WTC11 (cell line): ENCODE data around the gene PPP1R1B. TPM values are rescaled to one million over a fixed set of nuclear protein-coding genes. Genes with fewer than 3 reads are reported as not detected.

ENCODE experiments used
- ATAC-seq: fragments of 200-7000 bp; cut with Tn5 transposase; 2 replicates; pipeline ENCODE4 v1.10.0; 2021; ENCODE audit warnings: mild to moderate bottlenecking, moderate library complexity
- CTCF ChIA-PET: fragments of 300-600 bp; sonication (Branson Sonifier 250); formaldehyde crosslinking; loops from one replicate; lab custom pipeline; 2021; ENCODE audit warnings: antibody characterized with exemption; lab: Charles Lee
- POLR2A ChIA-PET: fragments of 350-600 bp; sonication (Branson Sonifier 250); formaldehyde crosslinking; loops from one replicate; lab custom pipeline; 2021; ENCODE audit warnings: antibody characterized with exemption; lab: Charles Lee
- DNase-seq: peaks from one replicate; pipeline ENCODE4 v3.0.0; 2021; ENCODE audit warnings: low spot score
- H3K27ac Mint-ChIP-seq: 2 replicates; pipeline ENCODE4 v1.8.0; 2021; ENCODE audit warnings: mixed read lengths
- H3K27me3 Mint-ChIP-seq: 2 replicates; pipeline ENCODE4 v1.8.0; 2021; ENCODE audit warnings: low read depth, mild to moderate bottlenecking, moderate library complexity, mixed read lengths
- H3K36me3 Mint-ChIP-seq: 2 replicates; pipeline ENCODE4 v1.8.0; 2021; ENCODE audit warnings: mixed read lengths
- H3K4me1 Mint-ChIP-seq: 2 replicates; pipeline ENCODE4 v1.8.0; 2022; ENCODE audit warnings: mixed read lengths
- H3K4me3 Mint-ChIP-seq: 2 replicates; pipeline ENCODE4 v1.8.0; 2021; ENCODE audit warnings: mild to moderate bottlenecking, moderate library complexity, mixed read lengths
- H3K9me3 Mint-ChIP-seq: 2 replicates; pipeline ENCODE4 v1.8.0; 2021; ENCODE audit warnings: mixed read lengths
- ATF1 ChIP-seq: sonication (generic); formaldehyde crosslinking; IDR thresholded peaks from 2 replicates; pipeline ENCODE4 v1.8.1; 2023; ENCODE audit warnings: mild to moderate bottlenecking, moderate library complexity, missing genetic modification reagents
- ESRRA ChIP-seq: sonication (generic); formaldehyde crosslinking; IDR thresholded peaks from 2 replicates; pipeline ENCODE4 v1.8.1; 2022; ENCODE audit warnings: mild to moderate bottlenecking, missing genetic modification reagents, borderline replicate concordance
- ETV6 ChIP-seq: sonication (generic); formaldehyde crosslinking; IDR thresholded peaks from 2 replicates; pipeline ENCODE4 v1.8.1; 2022; ENCODE audit warnings: mild to moderate bottlenecking, missing genetic modification reagents
- FOXP1 ChIP-seq: sonication (generic); formaldehyde crosslinking; IDR thresholded peaks from 2 replicates; pipeline ENCODE4 v1.8.0; 2022; ENCODE audit warnings: missing genetic modification reagents, mild to moderate bottlenecking, moderate library complexity, borderline replicate concordance
- GABPB1 ChIP-seq: sonication (generic); formaldehyde crosslinking; IDR thresholded peaks from 2 replicates; pipeline ENCODE4 v1.8.1; 2023; ENCODE audit warnings: mild to moderate bottlenecking, missing genetic modification reagents
- GRHL2 ChIP-seq: fragments of 250-450 bp; sonication (Bioruptor Pico); IDR thresholded peaks from 2 replicates; pipeline ENCODE4 v1.8.0; 2022; ENCODE audit warnings: mild to moderate bottlenecking, moderate library complexity; ENCODE audit not compliant: insufficient replicate concordance, severe bottlenecking
- JUN ChIP-seq: sonication (generic); formaldehyde crosslinking; IDR thresholded peaks from 2 replicates; pipeline ENCODE4 v1.8.0; 2023; ENCODE audit warnings: mild to moderate bottlenecking, missing genetic modification reagents
- MXD4 ChIP-seq: fragments of 250-450 bp; sonication (Bioruptor Pico); IDR thresholded peaks from 2 replicates; pipeline ENCODE4 v1.8.0; 2021; ENCODE audit warnings: mild to moderate bottlenecking, moderate library complexity, borderline replicate concordance
- NR3C1 ChIP-seq: sonication (generic); formaldehyde crosslinking; conservative IDR thresholded peaks from 2 replicates; pipeline ENCODE4 v1.8.1; 2023; ENCODE audit warnings: low read depth, mild to moderate bottlenecking, missing genetic modification reagents
- SP1 ChIP-seq: sonication (generic); formaldehyde crosslinking; conservative IDR thresholded peaks from 2 replicates; pipeline ENCODE4 v1.8.1; 2022; ENCODE audit warnings: missing genetic modification reagents
- ZNF263 ChIP-seq: sonication (generic); formaldehyde crosslinking; IDR thresholded peaks from 2 replicates; pipeline ENCODE4 v1.8.1; 2022; ENCODE audit warnings: low read depth, mild to moderate bottlenecking, moderate library complexity, missing genetic modification reagents
- ZNF317 ChIP-seq: sonication (generic); formaldehyde crosslinking; IDR thresholded peaks from 2 replicates; pipeline ENCODE4 v1.8.1; 2023; ENCODE audit warnings: low read depth, mild to moderate bottlenecking, moderate library complexity, missing genetic modification reagents, borderline replicate concordance
- ZNF423 ChIP-seq: fragments of 250-450 bp; sonication (Bioruptor Pico); IDR thresholded peaks from 2 replicates; pipeline ENCODE4 v2.1.2; 2022; ENCODE audit warnings: mild to moderate bottlenecking, moderate library complexity
- total RNA-seq: library from RNA; stranded (reverse); gene quantifications from 3 replicates; pipeline ENCODE4 v1.2.3, GENCODE V29; 2021
- TF ChIP-seq, protein P1 (sequence below): fragments of 200-600 bp; IDR thresholded peaks from 2 replicates; pipeline ENCODE4 v1.8.0; 2022; ENCODE audit warnings: antibody characterized with exemption
- TF ChIP-seq, protein P2 (sequence below): fragments of 250-450 bp; sonication (Bioruptor Pico); IDR thresholded peaks from 2 replicates; pipeline ENCODE4 v1.9.0; 2021; ENCODE audit warnings: mild to moderate bottlenecking
- TF ChIP-seq, protein P3 (sequence below): fragments of 250-450 bp; sonication (Bioruptor Pico); IDR thresholded peaks from 2 replicates; pipeline ENCODE4 v1.9.0; 2021; ENCODE audit warnings: moderate library complexity, mild to moderate bottlenecking, inconsistent platforms, borderline replicate concordance
- TF ChIP-seq, protein P4 (sequence below): sonication (generic); formaldehyde crosslinking; IDR thresholded peaks from 2 replicates; pipeline ENCODE4 v1.8.0; 2022; ENCODE audit warnings: mild to moderate bottlenecking, missing genetic modification reagents
- TF ChIP-seq, protein P5 (sequence below): sonication (generic); formaldehyde crosslinking; IDR thresholded peaks from 2 replicates; pipeline ENCODE4 v1.8.0; 2022; ENCODE audit warnings: mild to moderate bottlenecking, missing genetic modification reagents
- TF ChIP-seq, protein P6 (sequence below): sonication (generic); formaldehyde crosslinking; IDR thresholded peaks from 2 replicates; pipeline ENCODE4 v1.8.1; 2023; ENCODE audit warnings: mild to moderate bottlenecking, missing genetic modification reagents, moderate library complexity
- TF ChIP-seq, protein P7 (sequence below): fragments of 250-450 bp; sonication (Bioruptor Pico); IDR thresholded peaks from 2 replicates; pipeline ENCODE4 v2.1.2; 2022; ENCODE audit warnings: mild to moderate bottlenecking, moderate library complexity
- TF ChIP-seq, protein P8 (sequence below): fragments of 250-450 bp; sonication (Bioruptor Pico); conservative IDR thresholded peaks from 2 replicates; pipeline ENCODE4 v1.9.0; 2021; ENCODE audit warnings: mild to moderate bottlenecking
- TF ChIP-seq, protein P9 (sequence below): sonication (generic); formaldehyde crosslinking; conservative IDR thresholded peaks from 2 replicates; pipeline ENCODE4 v1.8.1; 2022; ENCODE audit warnings: mild to moderate bottlenecking, missing genetic modification reagents

Gene PPP1R1B
- total RNA-seq, 1 experiment from 2014 or later, result 20.5 TPM

DNA sequence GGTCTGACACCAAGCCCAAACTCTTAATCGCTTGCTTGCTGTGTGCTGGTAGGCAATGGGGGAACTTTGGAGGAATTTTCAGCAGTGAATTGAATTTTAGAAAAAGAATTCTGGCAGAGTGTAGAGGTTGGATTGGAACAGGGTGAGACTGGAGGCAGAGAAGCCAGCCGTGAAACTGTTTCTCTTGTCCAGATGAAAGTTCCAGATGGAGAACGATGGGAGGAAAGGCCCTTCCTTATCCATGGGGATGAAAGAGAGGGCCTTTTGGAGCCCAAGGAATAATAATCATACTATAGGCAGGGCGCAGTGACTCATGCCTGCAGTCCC, 45.0 kb upstream of the PPP1R1B start:
- Mint-ChIP-seq H3K36me3 (no peaks in the 10 kb centered on the region), H3K4me1 (peaks cover 37% of the 10 kb centered on the region)
- POLR2A ChIA-PET, result no interaction called here

DNA sequence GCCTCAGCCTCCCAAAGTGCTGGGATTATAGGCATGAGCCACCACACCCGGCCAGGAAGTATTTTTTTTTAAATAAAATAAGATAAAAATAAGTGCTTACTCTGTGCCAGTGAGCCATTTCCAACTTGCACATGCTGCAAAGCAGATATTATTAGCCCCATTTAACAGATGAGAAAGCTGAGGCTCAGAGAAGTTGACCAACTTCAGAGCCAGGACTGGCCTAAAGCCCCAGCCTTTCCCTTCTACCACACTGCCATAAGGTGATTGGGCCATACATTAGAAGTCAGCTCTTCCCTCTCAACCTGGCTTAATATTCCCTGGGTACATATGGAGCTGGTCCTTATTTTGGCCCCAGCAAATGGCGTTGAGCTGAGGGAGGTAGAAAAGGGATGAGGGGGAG, 44.1 kb upstream of the PPP1R1B start:
- Mint-ChIP-seq H3K36me3 (no peaks in the 10 kb centered on the region), H3K27ac (peak overlapping the region; percentile 84; the same call in 1 of the 2 replicates), H3K4me1 (peaks cover 37% of the 10 kb centered on the region), H3K9me3 (no peaks in the 10 kb centered on the region), H3K4me3 (no peak overlapping the region), H3K27me3 (peaks cover 7% of the 10 kb centered on the region)
- no peak for DNase-seq
- no peak for ATAC-seq
- ChIA-PET CTCF (interaction anchor here (1.0 to 1.7 kb wide), 4 partner anchors 9 to 70 kb away, joined by 4 to 13 read pairs (median 6); no protein-coding TSS in a partner anchor), POLR2A (no interaction called here)
- TF ChIP-seq NR3C1 (no peak), MXD4 (CRISPR knock-in tag) (no peak), JUN (CRISPR knock-in tag) (no peak), SP1 (CRISPR knock-in tag) (no peak), ZNF423 (no peak), ZNF317 (CRISPR knock-in tag) (no peak), FOXP1 (CRISPR knock-in tag) (no peak), ZNF263 (CRISPR knock-in tag) (no peak)
- TF ChIP-seq, protein P1, sequence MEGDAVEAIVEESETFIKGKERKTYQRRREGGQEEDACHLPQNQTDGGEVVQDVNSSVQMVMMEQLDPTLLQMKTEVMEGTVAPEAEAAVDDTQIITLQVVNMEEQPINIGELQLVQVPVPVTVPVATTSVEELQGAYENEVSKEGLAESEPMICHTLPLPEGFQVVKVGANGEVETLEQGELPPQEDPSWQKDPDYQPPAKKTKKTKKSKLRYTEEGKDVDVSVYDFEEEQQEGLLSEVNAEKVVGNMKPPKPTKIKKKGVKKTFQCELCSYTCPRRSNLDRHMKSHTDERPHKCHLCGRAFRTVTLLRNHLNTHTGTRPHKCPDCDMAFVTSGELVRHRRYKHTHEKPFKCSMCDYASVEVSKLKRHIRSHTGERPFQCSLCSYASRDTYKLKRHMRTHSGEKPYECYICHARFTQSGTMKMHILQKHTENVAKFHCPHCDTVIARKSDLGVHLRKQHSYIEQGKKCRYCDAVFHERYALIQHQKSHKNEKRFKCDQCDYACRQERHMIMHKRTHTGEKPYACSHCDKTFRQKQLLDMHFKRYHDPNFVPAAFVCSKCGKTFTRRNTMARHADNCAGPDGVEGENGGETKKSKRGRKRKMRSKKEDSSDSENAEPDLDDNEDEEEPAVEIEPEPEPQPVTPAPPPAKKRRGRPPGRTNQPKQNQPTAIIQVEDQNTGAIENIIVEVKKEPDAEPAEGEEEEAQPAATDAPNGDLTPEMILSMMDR, result no peak
- TF ChIP-seq, protein P2, sequence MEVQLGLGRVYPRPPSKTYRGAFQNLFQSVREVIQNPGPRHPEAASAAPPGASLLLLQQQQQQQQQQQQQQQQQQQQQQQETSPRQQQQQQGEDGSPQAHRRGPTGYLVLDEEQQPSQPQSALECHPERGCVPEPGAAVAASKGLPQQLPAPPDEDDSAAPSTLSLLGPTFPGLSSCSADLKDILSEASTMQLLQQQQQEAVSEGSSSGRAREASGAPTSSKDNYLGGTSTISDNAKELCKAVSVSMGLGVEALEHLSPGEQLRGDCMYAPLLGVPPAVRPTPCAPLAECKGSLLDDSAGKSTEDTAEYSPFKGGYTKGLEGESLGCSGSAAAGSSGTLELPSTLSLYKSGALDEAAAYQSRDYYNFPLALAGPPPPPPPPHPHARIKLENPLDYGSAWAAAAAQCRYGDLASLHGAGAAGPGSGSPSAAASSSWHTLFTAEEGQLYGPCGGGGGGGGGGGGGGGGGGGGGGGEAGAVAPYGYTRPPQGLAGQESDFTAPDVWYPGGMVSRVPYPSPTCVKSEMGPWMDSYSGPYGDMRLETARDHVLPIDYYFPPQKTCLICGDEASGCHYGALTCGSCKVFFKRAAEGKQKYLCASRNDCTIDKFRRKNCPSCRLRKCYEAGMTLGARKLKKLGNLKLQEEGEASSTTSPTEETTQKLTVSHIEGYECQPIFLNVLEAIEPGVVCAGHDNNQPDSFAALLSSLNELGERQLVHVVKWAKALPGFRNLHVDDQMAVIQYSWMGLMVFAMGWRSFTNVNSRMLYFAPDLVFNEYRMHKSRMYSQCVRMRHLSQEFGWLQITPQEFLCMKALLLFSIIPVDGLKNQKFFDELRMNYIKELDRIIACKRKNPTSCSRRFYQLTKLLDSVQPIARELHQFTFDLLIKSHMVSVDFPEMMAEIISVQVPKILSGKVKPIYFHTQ, result no peak

More for the DNA sequence above, 45.0 kb upstream of the PPP1R1B start:
- Mint-ChIP-seq H3K27ac (no peak overlapping the region), H3K27me3 (peaks cover 4% of the 10 kb centered on the region), H3K9me3 (no peaks in the 10 kb centered on the region), H3K4me3 (no peak overlapping the region)
- TF ChIP-seq, protein P3, sequence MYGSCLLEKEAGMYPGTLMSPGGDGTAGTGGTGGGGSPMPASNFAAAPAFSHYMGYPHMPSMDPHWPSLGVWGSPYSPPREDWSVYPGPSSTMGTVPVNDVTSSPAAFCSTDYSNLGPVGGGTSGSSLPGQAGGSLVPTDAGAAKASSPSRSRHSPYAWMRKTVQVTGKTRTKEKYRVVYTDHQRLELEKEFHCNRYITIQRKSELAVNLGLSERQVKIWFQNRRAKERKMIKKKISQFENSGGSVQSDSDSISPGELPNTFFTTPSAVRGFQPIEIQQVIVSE (CRISPR knock-in tag), result no peak
- TF ChIP-seq GABPB1 (CRISPR knock-in tag) (no peak), FOXP1 (CRISPR knock-in tag) (no peak), GRHL2 (CRISPR knock-in tag) (no peak), ETV6 (no peak), ESRRA (CRISPR knock-in tag) (no peak), ZNF423 (no peak), ATF1 (CRISPR knock-in tag) (no peak)
- TF ChIP-seq, protein P4, sequence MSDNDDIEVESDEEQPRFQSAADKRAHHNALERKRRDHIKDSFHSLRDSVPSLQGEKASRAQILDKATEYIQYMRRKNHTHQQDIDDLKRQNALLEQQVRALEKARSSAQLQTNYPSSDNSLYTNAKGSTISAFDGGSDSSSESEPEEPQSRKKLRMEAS, result no peak
- TF ChIP-seq, protein P5, sequence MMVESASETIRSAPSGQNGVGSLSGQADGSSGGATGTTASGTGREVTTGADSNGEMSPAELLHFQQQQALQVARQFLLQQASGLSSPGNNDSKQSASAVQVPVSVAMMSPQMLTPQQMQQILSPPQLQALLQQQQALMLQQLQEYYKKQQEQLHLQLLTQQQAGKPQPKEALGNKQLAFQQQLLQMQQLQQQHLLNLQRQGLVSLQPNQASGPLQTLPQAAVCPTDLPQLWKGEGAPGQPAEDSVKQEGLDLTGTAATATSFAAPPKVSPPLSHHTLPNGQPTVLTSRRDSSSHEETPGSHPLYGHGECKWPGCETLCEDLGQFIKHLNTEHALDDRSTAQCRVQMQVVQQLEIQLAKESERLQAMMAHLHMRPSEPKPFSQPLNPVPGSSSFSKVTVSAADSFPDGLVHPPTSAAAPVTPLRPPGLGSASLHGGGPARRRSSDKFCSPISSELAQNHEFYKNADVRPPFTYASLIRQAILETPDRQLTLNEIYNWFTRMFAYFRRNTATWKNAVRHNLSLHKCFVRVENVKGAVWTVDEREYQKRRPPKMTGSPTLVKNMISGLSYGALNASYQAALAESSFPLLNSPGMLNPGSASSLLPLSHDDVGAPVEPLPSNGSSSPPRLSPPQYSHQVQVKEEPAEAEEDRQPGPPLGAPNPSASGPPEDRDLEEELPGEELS (CRISPR knock-in tag), result no peak
- TF ChIP-seq, protein P6, sequence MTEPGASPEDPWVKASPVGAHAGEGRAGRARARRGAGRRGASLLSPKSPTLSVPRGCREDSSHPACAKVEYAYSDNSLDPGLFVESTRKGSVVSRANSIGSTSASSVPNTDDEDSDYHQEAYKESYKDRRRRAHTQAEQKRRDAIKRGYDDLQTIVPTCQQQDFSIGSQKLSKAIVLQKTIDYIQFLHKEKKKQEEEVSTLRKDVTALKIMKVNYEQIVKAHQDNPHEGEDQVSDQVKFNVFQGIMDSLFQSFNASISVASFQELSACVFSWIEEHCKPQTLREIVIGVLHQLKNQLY (CRISPR knock-in tag), result no peak
- TF ChIP-seq, protein P7, sequence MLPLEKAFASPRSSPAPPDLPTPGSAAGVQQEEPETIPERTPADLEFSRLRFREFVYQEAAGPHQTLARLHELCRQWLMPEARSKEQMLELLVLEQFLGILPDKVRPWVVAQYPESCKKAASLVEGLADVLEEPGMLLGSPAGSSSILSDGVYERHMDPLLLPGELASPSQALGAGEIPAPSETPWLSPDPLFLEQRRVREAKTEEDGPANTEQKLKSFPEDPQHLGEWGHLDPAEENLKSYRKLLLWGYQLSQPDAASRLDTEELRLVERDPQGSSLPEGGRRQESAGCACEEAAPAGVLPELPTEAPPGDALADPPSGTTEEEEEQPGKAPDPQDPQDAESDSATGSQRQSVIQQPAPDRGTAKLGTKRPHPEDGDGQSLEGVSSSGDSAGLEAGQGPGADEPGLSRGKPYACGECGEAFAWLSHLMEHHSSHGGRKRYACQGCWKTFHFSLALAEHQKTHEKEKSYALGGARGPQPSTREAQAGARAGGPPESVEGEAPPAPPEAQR (CRISPR knock-in tag), result no peak
- TF ChIP-seq, protein P8, sequence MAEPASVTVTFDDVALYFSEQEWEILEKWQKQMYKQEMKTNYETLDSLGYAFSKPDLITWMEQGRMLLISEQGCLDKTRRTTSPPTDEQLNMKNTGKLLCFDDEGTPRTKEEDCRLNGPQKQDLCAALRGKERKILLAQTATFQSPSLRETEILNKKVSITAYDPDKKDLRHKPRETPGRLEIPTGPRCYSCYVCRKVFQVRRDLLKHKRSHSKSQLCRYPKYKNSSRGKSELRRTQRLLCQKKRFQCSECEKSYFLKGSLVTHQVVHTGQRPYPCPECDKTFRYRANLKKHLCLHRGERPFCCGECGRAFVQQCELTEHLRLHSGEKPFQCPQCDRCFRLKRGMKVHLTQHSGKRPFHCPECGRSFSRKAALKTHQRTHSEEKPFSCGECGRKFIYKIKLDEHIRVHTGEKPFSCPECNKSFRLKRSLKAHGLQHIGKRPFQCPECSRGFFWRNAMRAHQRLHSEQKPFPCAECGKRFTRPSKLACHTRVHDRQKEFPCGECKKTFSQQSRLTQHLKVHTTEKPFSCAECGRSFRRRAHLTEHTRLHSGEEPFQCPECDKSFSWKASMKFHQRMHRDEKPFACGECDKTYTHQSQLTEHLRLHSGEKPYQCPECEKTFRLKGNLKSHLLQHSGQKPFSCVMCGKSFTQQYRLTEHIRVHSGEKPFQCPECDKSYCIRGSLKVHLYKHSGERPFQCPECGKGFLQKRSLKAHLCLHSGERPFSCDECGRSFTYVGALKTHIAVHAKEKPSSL (CRISPR knock-in tag), result no peak
- TF ChIP-seq, protein P9, sequence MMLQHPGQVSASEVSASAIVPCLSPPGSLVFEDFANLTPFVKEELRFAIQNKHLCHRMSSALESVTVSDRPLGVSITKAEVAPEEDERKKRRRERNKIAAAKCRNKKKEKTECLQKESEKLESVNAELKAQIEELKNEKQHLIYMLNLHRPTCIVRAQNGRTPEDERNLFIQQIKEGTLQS, result no peak
- CTCF ChIA-PET, result interaction anchor here (1.1 kb wide), 1 partner anchor 40 kb away, joined by 4 read pairs; no protein-coding TSS in a partner anchor
- no peak for ATAC-seq
- DNase-seq, result no peak
